Dermis blood vessel endothelial cell (primary cell): ENCODE data around the gene SH3BP1. TPM values are rescaled to one million over a fixed set of nuclear protein-coding genes. Genes with fewer than 3 reads are reported as not detected.
A peak's percentile ranks its signal among the peaks of the same experiment; 100 is the strongest.
"Not testable (repeated sequence)": the region's sequence is repeated elsewhere in the genome, so short reads cannot be mapped to it uniquely, and the experiment has no call there.

Experiments used
- DNase-seq: peaks from one replicate; pipeline ENCODE4 v3.0.0; 2010
- total RNA-seq: library from RNA; depleted of rRNA; stranded (reverse); fragments of >200 nt; gene quantifications from 2 replicates; pipeline ENCODE4 v1.2.3, GENCODE V29; 2014

SH3BP1 gene
- total RNA-seq, 1 donor from 2014 or later = 0.85 TPM

DNA sequence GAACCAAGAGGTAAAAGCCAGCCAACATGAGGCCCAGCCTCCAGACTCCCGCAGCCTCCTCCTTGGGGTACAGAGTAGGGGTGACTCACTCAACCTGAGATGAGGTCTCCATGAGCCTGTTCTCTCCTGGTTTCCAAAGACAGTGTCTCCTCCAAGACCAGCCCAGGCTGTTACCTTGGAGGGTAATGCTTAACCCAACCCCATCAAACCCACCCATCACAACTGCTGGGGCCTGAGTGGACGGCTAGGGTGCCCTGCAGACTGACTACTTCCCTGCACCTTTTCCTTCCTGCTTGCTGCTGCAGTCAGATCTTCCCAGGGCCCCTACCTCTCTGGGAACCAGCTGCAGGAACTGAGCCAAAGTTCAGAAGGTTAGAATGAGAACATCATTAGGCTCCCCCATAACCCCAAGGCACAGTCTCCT, 41.5 kb downstream of the SH3BP1 start:
- no peak for DNase-seq

DNA sequence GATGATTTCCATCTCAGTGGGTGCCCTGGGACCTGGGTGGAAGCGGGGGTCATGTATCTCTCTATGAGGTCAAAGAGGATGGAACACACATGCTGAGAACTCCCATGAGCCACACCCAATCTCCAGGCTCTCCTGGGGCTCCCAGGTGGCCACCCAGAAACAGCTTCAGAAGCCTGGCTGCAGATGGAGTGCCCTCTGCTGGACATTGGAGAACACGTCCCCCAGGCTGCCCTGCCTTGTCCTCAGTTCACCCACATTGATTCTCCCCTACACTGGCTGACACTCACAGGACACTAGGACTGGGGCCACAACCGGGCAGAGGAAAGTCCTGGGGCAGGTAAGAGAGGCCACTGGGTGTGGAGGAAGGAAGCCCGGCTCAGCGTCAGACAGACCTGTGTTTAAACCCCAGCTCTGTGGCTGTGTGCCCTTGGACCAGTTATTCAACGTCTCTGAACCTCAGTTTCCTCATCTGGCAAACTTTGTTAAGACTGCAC, 42.1 kb downstream of the SH3BP1 start:
- DNase-seq = peak; percentile 86

DNA sequence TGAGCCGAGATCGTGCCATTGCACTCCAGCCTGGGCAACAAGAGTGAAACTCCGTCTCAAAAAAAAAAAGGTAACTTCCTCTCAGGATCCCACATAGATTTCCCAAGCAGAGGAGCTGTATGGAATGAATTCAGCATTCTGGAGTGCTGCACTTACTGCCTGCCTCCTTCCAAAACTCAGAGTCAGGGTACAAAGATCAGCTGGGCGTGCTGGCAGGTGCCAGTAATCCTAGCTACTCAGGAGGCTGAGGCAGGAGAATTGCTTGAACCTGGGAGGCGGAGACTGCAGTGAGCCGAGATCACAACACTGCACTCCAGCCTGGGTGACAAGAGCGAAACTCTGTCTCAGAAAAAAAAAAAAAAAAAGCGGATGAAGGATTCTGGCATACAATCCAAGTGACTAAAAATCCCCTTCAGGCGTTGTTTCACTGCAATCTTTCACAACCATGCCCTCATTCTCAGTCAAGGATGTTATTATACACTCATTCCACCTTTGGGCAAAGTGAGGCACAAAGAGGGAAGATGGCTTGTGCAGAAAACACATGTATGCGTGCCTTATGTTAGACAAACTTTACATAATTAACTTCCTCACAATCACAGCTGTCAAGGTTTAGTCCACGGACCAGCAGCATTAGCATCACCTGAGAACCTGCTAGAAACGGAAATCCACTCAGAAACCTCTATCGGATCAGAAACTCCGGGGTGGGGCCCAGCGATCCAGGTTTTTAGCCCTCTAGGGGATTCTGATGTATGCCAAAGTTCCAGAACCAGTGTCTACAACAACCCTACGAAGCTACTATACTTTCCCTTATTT, 45.5 kb downstream of the SH3BP1 start:
- no peak for DNase-seq

DNA sequence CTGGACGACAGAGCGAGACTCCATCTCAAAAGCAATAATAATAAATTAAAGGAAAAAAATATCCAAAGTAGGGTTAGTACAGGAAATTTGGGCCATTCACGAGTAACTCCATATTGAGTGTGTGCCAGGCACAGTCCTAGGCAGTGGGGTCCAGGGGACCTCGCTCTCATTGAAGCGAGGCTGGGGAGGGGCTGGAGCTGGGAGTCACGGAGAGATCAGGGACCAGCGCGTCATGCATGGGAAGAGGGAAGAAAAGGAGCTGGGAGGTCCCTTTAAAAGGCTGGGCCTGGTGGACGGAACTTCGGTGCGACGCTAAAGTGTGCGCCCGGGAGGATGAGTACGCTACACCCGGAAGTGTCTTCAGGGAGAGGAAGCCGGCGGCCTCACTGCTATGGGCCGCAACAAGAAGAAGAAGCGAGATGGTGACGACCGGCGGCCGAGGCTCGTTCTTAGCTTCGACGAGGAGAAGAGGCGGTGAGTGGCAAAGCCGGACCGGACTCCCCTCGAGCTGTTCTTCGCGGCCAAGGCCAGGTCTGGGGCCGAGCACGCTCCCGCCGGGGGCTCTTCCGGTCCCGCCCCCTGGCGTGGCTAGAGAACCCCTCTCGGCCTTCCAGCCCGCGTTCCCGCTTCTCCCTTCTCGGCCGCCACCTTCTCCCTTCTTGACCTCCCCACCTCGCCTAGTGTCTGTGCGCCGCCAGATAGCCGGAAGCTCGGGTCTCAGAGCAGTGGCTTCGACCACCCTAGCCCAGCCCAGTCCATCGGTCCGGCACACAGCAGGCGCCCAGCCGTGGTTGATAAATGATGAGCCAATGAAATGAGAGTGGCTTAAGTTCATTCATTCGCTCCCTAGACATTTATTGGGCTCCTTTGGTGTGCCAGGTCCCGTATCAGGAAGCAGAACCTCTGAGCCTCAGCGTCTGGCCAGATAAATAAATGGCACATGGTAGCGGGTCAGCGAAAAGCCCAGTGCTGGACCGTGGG, 46.8 kb downstream of the SH3BP1 start, which contains the start of gene NOL12:
TSS of gene NOL12 (plus strand) at position 342 of the 981 bp plus-strand sequence. CDS start at position 392, 50 bp downstream.
- DNase-seq = peak; percentile 92

DNA sequence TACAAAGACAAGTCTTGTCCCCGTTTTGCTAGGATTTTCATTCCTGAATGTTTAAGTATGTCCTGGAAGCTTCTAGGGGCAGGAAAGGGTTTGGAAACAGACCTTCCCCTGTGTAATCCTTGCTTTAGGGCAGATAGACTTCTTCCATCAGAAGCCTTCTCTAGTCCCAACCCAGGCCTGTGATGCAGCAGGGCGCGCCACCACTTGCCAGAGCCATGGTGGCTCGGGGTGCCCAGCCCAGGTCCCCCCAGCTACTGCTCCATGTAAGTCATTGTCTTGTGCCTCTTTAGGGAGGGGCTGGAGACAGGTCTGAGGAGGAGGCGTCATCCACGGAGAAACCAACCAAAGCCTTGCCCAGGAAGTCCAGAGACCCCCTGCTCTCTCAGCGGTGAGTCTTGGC, 50.9 kb downstream of the SH3BP1 start:
- no peak for DNase-seq

DNA sequence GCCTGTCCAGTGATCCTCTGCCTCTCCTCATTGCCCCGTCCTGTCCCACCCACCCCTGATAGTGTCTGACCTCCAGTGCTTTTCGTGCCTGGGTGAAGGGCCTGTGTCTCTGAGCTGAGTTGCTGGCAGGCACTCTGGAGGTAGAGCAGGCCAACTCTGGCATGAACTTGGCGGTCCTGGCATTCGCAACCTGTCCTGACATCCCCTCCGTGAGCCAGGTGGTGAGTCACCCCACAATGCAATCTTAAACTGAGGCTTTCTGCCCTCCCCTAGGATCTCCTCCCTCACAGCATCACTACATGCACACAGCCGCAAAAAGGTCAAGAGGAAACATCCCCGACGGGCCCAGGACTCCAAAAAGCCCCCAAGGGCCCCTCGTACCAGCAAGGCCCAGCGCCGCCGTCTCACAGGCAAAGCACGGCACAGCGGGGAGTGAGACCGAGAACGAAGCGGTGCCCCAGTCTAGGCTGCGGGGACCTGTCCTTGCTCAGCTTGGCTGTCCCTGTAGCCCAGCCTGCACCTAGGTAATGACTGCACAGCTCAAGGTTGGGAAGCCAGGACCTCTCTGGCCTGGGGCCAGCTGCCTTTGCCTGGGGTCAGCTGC, 51.5 kb downstream of the SH3BP1 start:
- DNase-seq = no peak

DNA sequence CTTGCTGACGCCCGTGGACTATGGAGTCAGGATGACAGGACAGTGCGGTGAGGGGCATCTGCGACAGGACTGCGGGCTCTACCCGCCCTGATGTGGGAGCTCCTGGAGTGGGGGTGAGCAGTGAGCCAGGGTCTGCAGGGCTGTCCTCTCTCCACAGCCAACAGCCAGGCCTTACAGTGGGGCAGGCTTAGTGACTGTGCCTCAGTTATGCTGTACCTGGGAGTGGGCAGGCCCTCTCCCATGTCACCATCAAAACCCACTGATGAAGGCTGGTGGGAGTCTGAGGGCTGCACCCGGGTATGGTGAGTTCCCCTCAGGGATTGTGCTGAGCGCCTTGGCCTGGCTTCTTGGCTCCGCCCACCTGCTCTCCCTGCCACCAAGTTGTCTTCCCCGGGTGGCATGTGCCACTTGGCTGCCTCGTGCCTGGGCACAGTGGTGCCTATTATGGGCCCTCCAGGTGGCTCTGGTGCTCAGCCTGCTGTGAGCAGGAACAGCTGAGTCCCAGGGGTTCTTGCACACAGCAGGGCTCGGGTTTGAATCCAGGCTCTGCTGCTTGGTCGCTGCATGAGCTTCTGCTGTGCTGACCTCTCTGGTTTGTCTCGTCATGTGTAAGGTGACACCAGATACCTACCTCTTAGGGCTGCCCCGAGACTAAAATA, 53.3 kb downstream of the SH3BP1 start:
- DNase-seq = no peak

DNA sequence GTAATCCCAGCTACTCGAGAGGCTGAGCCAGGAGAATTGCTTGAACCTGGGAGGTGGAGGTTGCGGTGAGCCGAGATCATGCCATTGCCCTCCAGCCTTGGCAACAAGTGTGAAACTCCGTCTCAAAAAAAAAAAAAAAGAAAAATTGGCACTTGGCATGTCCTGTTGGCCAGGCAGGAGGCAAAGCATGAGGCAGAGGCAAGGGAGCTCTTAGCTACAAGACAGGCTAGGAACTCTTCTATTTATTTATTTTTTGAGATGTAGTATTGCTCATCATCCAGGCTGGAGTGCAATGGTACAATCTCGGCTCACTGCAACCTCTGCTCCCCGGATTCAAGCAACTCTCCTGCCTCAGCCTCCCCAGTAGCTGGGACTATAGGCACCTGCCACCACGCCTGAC, 54.7 kb downstream of the SH3BP1 start:
- not testable (repeated sequence) for DNase-seq

DNA sequence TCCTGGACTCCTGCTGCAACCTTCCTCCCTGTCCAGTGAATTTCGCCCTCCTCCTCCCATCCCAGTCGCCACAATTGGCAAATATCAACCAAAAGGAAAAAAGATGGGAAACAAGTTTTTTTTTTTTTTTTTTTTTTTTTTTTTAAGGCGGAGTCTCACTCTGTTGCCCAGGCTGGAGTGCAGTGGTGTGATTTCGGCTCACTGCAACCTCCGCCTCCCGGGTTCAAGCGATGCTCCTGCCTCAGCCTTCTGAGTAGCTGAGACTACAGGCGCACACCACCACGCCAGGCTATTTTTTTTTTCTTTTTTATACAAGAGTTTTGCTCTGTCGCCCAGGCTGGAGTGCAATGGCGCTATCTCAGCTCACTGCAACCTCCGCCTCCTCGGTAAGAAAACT, 56.8 kb downstream of the SH3BP1 start:
- not testable (repeated sequence) for DNase-seq

DNA sequence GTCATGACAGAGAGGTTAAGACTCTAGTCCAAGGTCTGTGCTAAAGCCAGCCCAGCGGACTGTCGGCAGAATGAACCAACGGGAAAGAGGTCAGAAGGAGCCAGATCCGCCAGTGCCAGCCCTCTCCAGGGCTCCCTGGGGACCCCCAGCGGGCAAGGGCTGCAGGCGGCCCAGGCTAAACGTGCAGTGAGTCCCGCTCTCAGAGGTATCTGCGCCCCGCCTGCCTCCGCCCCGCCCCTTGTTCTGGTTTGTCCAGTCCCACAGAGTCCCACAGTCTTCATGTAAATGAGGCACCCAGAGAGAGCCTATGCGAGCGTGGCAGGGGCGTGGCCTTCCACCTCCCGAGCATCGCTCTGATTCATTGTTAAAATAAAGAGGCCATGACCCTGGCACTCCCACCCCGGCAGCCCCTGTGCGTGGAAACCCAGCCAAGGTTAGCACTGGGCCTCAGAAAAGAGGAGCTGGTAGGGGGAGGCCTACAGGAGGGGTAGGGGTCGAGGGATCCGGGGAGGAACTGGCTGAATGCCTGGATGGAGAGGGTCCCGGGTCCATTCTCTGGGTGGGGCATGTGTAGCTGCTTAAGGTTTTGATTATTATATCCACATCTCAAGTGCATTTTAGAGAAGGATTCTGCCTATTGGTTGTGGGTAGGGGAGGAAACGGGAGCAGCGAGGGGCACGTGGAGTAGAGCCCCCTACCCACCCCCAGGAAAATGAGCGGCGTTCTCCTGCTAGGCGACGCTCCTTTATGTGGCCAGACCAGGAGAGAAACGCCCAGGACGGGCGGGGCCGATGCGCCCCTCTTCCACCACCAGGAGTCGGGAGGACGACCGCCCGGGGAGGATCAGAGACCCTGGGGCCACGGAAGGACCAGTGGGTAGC, 57.4 kb downstream of the SH3BP1 start, which contains the start of gene TRIOBP:
TSS of gene TRIOBP (plus strand) at position 392 of the 881 bp plus-strand sequence. CDS start 4,318 bp downstream, outside the sequence.
- DNase-seq = peak; percentile 94

DNA sequence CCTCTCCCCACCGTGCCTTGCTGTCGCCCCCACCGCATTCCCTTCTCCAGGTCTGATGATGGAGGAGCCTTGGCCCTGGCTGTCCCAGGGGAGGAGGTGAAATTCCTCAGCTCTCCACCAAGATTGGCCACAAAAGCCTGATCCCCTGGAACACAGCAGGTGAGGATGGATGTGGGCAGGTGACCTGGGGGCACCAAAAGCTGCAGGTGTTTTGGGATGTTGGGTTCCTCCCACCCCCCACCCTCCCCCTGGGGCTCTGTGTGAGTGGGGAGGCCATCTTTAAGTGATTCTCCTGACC, 58.0 kb downstream of the SH3BP1 start:
- no peak for DNase-seq

DNA sequence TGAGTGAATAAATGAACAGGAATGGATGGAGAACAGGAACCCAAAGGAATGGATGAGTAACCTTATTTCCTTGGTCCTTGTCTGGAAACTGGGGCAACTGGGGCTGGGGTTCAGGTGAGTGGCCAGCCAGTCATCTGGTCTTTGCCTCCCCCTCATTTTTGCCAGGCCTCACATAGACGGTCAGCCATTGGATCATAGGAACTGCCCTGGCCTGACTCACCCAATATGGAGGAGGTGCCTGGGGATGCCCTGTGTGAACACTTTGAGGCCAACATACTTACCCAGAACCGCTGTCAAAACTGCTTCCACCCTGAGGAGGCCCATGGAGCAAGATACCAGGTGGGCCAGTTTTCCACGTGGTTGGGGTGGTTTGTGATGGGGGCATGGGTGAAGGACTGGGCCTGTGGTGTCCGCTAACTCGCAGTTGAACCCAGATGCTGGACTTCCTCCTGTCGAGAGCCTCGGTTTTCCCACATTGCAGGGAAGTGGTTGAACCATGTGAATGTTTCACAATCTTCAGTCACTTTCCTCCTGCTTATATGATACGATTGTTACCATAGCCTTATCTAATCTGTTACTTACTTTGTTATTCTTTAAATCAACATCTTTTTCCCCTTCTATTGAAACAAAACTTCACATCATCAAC, 61.8 kb downstream of the SH3BP1 start:
- no peak for DNase-seq

DNA sequence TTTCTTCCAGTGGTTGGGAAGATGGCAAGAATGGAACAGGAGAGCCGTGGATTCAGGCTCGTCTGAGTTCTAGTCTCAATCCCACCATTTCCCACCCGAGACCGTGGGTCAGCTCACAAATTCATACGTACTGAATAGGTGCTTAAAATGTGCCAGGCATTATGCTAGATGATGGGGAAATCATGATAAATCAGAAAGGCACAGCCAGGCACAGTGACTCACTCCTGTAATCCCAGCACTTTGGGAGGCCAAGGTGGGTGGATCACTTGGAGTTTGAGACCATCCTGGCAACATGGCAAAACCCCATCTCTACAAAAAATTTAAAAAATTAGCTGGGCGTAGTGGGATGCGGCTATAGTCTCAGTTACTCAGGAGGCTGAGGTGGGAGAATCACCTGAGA, 64.4 kb downstream of the SH3BP1 start:
- no peak for DNase-seq

DNA sequence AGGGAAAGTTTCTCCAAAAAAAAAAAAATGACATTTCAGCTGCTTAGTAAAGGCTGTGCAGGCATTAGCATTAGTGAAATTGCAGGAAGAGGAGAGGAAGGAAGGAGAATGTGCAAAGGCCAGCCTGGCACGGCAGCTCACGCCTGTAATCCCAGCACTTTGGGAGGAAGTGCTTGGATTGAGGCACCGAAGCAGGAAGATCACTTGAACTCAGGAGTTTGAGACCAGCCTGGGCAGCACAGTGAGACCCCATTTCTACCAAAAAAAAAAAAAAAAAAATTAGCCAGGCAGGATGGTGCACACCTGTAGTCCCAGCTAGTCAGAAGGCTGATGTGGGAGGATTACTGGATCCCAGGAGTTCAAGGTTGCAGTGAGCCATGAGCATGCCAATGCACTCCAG, 65.2 kb downstream of the SH3BP1 start:
- no peak for DNase-seq

DNA sequence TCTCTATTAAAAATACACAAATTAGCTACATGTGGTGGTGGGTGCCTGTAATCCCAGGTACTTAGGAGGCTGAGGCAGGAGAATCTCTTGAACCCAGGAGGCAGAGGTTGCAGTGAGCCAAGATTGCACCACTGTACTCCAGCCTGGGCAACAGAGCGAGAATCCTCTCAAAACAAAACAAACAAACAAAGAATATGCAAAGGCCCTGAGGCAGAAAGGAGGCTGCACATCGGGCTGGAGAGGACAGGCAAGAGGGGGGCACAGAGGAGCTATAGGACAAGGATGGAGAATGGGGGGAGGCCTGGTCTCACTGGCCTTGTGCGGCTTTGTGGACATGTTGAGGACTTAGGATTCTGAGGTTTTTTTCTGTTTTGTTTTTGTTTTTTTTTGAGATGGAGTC, 65.7 kb downstream of the SH3BP1 start:
- DNase-seq = no peak

Other genes starting within 250 kb of the SH3BP1 start
- under 0.01 and 0.14 TPM in 2 replicates for gene ELFN2, start 212.2 kb upstream of the SH3BP1 start, total RNA-seq
- gene MFNG, start 153.3 kb upstream of the SH3BP1 start, total RNA-seq = 163 and 228 TPM in 2 replicates
- 55.8 and 61.6 TPM in 2 replicates for gene CARD10, start 120.3 kb upstream of the SH3BP1 start, total RNA-seq
- 22.6 and 25.8 TPM in 2 replicates for gene CDC42EP1, start 79.2 kb upstream of the SH3BP1 start, total RNA-seq
- not detected in 2 replicates for gene LGALS2, start 59.6 kb upstream of the SH3BP1 start, total RNA-seq
- 48.3 and 55.3 TPM in 2 replicates for gene GGA1, start 30.8 kb upstream of the SH3BP1 start, total RNA-seq
- gene PDXP, start 19.1 kb downstream of the SH3BP1 start, total RNA-seq = 9.0 and 13.3 TPM in 2 replicates
- gene LGALS1, start 36.0 kb downstream of the SH3BP1 start, total RNA-seq = 2,321 and 4,948 TPM in 2 replicates
- 22.9 and 23.1 TPM in 2 replicates for gene NOL12, start 46.7 kb downstream of the SH3BP1 start, total RNA-seq
- gene TRIOBP, start 57.4 kb downstream of the SH3BP1 start, total RNA-seq = 165 and 227 TPM in 2 replicates
- gene GCAT, start 168.3 kb downstream of the SH3BP1 start, total RNA-seq = 24.5 and 37.6 TPM in 2 replicates
- gene GALR3, start 183.7 kb downstream of the SH3BP1 start, total RNA-seq = 0.14 TPM in 1 of 2 replicates, not detected in the other
- 43.6 and 44.3 TPM in 2 replicates for gene ANKRD54, start 204.7 kb downstream of the SH3BP1 start, total RNA-seq
- 358 and 454 TPM in 2 replicates for gene EIF3L, start 209.8 kb downstream of the SH3BP1 start, total RNA-seq